Heart right ventricle (tissue), 16 donors: ENCODE measurements around the gene HOXB6. TPM values are rescaled to one million over a fixed set of nuclear protein-coding genes. Genes with fewer than 3 reads are reported as not detected.
A peak's percentile ranks its signal among the peaks of the same experiment; 100 is the strongest.

Experiments used
- ATAC-seq, 8 donors: fragments of 200-7000 bp; cut with Tn5 transposase; one replicate each; pipeline ENCODE4 v1.9.1; 2020; ENCODE audit warnings: mild to moderate bottlenecking in 8 of 8, moderate library complexity in 8 of 8, moderate number of reproducible peaks in 1 of 8
- DNase-seq, 2 donors: peaks; one replicate each; pipeline ENCODE4 v3.0.0-alpha.2; 2020
- H3K27ac ChIP-seq, 10 donors: fragments of 200-600 bp; sonication (generic) in 2 of 10; one replicate each; pipeline versions ENCODE4 v1.5.0 to v1.8.0; 2020 to 2022; ENCODE audit warnings: mild to moderate bottlenecking in 3 of 10
- H3K27me3 ChIP-seq, 7 donors: fragments of 200-600 bp; one replicate each; pipeline ENCODE4 v1.8.0; 2021 to 2022; ENCODE audit warnings: mild to moderate bottlenecking in 2 of 7
- H3K36me3 ChIP-seq, 9 donors: fragments of 200-600 bp; sonication (generic) in 1 of 9; one replicate each; pipeline versions ENCODE4 v1.5.0 to v1.8.0; 2020 to 2022; ENCODE audit warnings: mild to moderate bottlenecking in 2 of 9
- H3K4me1 ChIP-seq, 9 donors: fragments of 200-600 bp; sonication (generic) in 1 of 9; one replicate each; pipeline versions ENCODE4 v1.5.0 to v1.8.0; 2020 to 2022; ENCODE audit warnings: mild to moderate bottlenecking in 4 of 9
- H3K4me3 ChIP-seq, 10 donors: fragments of 200-600 bp; sonication (generic) in 2 of 10; one replicate each; pipeline versions ENCODE4 v1.5.0 to v1.8.0; 2020 to 2022; ENCODE audit warnings: mild to moderate bottlenecking in 7 of 10, moderate library complexity in 2 of 10
- H3K9me3 ChIP-seq, 11 donors: fragments of 200-600 bp in 10 of 11; sonication (generic) in 2 of 11; one replicate each; pipeline versions ENCODE4 v1.5.0 to v1.8.0; 2013 to 2022; ENCODE audit warnings: mild to moderate bottlenecking in 2 of 11, control low read depth in 1 of 11, moderate library complexity in 1 of 11
- WGBS, 2 donors: extraction: QIAGEN DNeasy Blood & Tissue Kit; methylation state at CpG; one replicate each; pipeline ENCODE4 v1.1.7; 2013; ENCODE audit warnings: inconsistent platforms in 1 of 2; 5-methylcytosine and 5-hydroxymethylcytosine counted together
- intact Hi-C, 10 donors: fragments of 100-400 bp; cut with DNase I; formaldehyde crosslinking; loops; one replicate each; pipeline versions ENCODE4 v1.11.1 to v1.14.2; 2022
- polyA plus RNA-seq, 2 donors: library from polyadenylated mRNA; stranded (reverse); fragments of 200-250 nt; gene quantifications; one replicate each; pipeline ENCODE4 v1.2.3, GENCODE V29; 2013
- total RNA-seq, 10 donors: library from RNA; stranded (reverse); fragmentation: NEBNext Ultra II Directional in 3 of 10; extraction: Animal tissue kit (Norgen Biotek cat#: 25700) in 3 of 10; gene quantifications; one replicate each; pipeline versions ENCODE4 v1.2.1 to v1.2.4, GENCODE V29; 2021 to 2023
- TF ChIP-seq, protein P1 (sequence below), 9 donors: fragments of 200-600 bp; sonication (generic) in 2 of 9; IDR thresholded peaks; one replicate each; pipeline versions ENCODE4 v1.5.0 to v1.8.0; 2021 to 2022; ENCODE audit warnings: antibody characterized with exemption in 9 of 9, mild to moderate bottlenecking in 5 of 9, moderate library complexity in 1 of 9
- donor health status: Arrhythmogenic right ventricular cardiomyopathy.
- donor health status: ischemic (EF 13 %, LVEDD 7.1; RV severe dilation, severe dysfunction).
- donor health status: healthy with polysubstance abuse.
- donor health status: DM: no; HTN: yes; CAD: no.
- donor health status: DM: no; HTN: no; CAD: no.
- donor health status: ischemic (EF 25% LVEDD 6.9; RV normal size, moderate dysfunction).
- donor health status: ischemic (EF 25% LVEDD 5.7; RV mildly dilated, moderate dysfunction).
- donor health status: healthy.
- donor health status: DM: yes; HTN: yes; CAD: no.
- donor health status: Ischemic cardiomyopathy.
- donor health status: ischemic (EF 35%, LVEDD 5.7; RV mildly dilated, moderate dysfunction).
- donor health status: nonischemic (EF 11% LVEDD 7.7; RV severe dilation, severe dysfunction).
- donor health status: DM: yes; HTN: yes; CAD: no.
- donor health status: PGD.
- donor health status: ischemic (EF 29% LVEDD 5.4; RV normal size, mild dysfunction).
- donor health status: nonischemic (EF 23%, LVEDD 6.1; RV moderate dilation, normal function).

HOXB6 gene
- total and polyA plus RNA-seq, 12 donors, result 0.14 to 1.2 (median 0.41) TPM; not detected in 2

DNA sequence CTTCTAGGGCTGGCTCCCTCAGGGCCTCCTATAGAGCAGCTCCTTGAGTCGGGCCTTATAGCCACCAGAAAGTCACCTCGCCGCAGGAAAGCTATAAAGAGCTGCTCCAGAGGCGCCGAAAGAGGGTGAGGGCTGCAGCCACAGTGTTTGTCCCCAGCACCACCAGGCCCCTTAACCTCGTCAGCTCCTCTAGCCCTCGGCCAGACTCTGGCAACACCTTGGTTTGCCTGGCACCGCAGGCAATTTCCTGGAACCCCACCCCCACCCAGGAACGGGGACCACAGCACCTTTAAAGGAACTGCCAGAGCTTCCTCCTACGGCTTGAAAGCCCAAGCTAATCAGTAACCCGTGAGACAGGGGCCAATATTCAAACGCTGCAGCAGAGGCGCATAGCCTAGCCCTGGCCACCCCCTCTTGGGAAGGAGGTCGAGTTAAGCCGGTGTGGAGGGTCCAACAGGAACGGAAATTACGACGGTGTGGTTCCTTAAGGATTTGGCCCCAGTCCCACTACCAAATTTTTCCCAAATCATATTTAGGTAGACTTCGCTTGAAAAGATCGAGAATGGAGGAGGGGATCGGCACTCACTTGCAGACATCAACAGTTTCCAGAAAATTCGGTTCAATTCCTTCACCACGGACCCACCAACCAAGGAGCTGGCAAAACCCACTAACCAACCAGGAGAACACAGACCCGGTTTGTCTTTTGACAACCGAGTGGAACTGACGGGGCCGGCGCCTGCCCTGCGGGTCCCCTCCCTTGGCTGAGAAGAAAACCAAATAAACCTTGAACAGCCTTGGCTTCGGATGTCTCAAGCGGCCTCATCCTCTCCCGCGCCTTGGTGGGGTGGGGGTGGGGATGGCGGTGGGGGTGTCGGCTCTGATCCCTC is 3.0 kb downstream of the HOXB6 start:
- peaks cover 0 to 8% (median 0%) of the 10 kb centered on the region in 11 donors for H3K9me3 ChIP-seq
- H3K36me3 ChIP-seq, result no peaks in the 10 kb centered on the region
- TF ChIP-seq, protein P1, sequence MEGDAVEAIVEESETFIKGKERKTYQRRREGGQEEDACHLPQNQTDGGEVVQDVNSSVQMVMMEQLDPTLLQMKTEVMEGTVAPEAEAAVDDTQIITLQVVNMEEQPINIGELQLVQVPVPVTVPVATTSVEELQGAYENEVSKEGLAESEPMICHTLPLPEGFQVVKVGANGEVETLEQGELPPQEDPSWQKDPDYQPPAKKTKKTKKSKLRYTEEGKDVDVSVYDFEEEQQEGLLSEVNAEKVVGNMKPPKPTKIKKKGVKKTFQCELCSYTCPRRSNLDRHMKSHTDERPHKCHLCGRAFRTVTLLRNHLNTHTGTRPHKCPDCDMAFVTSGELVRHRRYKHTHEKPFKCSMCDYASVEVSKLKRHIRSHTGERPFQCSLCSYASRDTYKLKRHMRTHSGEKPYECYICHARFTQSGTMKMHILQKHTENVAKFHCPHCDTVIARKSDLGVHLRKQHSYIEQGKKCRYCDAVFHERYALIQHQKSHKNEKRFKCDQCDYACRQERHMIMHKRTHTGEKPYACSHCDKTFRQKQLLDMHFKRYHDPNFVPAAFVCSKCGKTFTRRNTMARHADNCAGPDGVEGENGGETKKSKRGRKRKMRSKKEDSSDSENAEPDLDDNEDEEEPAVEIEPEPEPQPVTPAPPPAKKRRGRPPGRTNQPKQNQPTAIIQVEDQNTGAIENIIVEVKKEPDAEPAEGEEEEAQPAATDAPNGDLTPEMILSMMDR (IDR thresholded peaks at IDR 0.05), result no peak
- 4 to 11% methylated on average over 35 of the region's 35 CpGs for WGBS, 2 donors
- no peak for DNase-seq
- peak overlapping the region in 1 of 10 donors; percentile 3 for H3K4me3 ChIP-seq
- H3K4me1 ChIP-seq, result peaks cover 0 to 28% (median 15%) of the 10 kb centered on the region in 9 donors
- intact Hi-C loops, result no loop called here
- H3K27me3 ChIP-seq, result peaks cover 68 to 100% (median 99%) of the 10 kb centered on the region in 7 donors
- ATAC-seq, result no peak
- H3K27ac ChIP-seq, result no peak overlapping the region

DNA sequence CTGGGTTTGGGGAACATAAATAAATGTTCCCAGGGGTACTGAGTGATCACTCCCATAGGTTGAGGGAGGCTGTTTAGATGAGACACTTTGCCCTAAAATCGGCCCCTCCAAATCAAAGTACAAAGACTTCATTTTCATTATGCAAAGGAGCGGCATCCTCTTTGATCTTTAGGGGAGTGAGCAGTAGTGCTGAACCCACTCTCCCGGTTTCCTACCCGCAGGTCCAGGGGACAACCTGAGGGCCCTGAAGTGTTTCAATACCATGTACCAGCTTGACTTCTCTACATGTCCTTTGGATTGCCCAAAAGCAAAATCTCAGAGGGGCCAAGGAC is 3.6 kb downstream of the HOXB6 start:
- H3K27me3 ChIP-seq, result peaks cover 67 to 100% (median 99%) of the 10 kb centered on the region in 7 donors
- H3K4me1 ChIP-seq, result peaks cover 3 to 34% (median 16%) of the 10 kb centered on the region in 9 donors

DNA sequence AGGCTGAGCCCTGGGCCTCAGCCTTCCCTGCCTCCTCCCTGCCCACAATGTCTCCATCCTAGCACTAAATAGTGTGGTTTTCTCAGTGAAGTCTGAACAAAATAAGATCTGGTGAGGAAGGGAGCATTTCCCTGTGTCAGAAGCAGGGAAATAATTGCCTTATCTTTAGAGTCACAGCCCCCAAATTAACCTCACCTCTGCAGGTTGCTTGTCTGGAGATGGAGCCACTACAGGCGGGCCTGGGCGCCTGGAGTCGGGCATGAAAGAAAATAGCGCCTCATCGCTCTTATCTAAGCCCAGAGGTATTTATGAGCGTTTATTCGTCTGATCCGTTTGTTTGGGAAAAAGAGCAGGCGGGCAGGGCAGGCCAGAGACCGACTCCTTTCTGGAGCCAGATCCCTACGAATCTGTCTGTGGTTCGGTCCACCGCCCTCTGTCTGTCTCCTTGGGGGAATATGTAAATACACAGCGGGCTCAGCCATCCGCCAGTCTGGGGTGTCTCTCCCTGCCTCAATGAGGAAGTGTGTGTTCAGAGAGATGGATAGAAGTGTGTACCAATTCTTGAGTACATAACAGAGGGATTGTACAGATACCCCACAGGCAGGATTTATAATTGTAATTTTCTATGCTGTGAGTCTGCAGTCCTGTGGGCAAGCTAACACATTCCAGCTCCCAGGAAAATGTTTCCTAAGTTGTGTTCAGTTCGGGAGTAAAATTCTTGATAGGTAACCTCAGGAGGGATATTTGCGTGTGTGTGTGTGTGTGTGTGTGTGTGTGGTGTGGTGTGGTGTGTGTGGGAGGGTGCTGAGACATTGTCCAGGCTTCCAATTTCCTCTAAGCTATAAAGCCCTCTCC is 4.3 kb downstream of the HOXB6 start:
- WGBS, 2 donors, result 13 to 27% methylated on average over 17 of the region's 17 CpGs
- H3K9me3 ChIP-seq, result peaks cover 0 to 8% (median 0%) of the 10 kb centered on the region in 11 donors
- peaks cover 3 to 38% (median 19%) of the 10 kb centered on the region in 9 donors for H3K4me1 ChIP-seq
- no peak overlapping the region for H3K4me3 ChIP-seq
- TF ChIP-seq, protein P1 (IDR thresholded peaks at IDR 0.05), result no peak
- no peaks in the 10 kb centered on the region for H3K36me3 ChIP-seq
- H3K27me3 ChIP-seq, result peaks cover 67 to 100% (median 98%) of the 10 kb centered on the region in 7 donors
- no peak for DNase-seq
- no peak overlapping the region for H3K27ac ChIP-seq
- no peak for ATAC-seq
- intact Hi-C loops, result no loop called here

More for the DNA sequence above, 3.6 kb downstream of the HOXB6 start:
- DNase-seq, result no peak
- ATAC-seq, result no peak
- no peak overlapping the region for H3K27ac ChIP-seq
- H3K9me3 ChIP-seq, result peaks cover 0 to 8% (median 0%) of the 10 kb centered on the region in 11 donors
- intact Hi-C loops, result no loop called here
- TF ChIP-seq, protein P1 (IDR thresholded peaks at IDR 0.05), result no peak
- WGBS, 2 donors, result 19 to 23% methylated on average over 4 of the region's 4 CpGs
- no peak overlapping the region for H3K4me3 ChIP-seq
- H3K36me3 ChIP-seq, result no peaks in the 10 kb centered on the region

DNA sequence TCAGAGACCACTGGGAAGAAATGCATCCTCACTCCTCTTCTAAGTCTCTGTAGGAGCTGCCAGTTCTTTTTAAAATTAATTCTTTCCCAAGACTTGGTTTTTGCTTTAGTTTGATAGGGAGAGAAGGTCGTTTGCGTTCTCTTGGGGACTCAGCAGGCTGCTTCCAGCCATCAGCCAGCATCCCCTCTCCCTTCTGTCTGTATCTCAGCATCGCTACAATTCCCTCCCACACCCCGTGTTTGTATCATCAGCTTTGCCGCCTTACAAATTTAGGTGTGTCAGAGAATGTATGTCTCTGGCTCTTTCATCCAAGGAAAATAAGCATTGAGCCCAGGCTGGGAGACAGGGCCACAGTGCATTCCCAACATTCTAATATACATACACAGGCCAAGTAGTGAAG is 5.4 kb downstream of the HOXB6 start:
- H3K4me3 ChIP-seq, result no peak overlapping the region
- peaks cover 3 to 38% (median 19%) of the 10 kb centered on the region in 9 donors for H3K4me1 ChIP-seq
- TF ChIP-seq, protein P1 (IDR thresholded peaks at IDR 0.05), result no peak
- WGBS, 2 donors, result 32 to 42% methylated on average over 5 of the region's 5 CpGs
- H3K27ac ChIP-seq, result no peak overlapping the region
- peaks cover 68 to 100% (median 98%) of the 10 kb centered on the region in 7 donors for H3K27me3 ChIP-seq
- H3K9me3 ChIP-seq, result peaks cover 0 to 8% (median 0%) of the 10 kb centered on the region in 11 donors
- DNase-seq (no peak), ATAC-seq (no peak)
- no peaks in the 10 kb centered on the region for H3K36me3 ChIP-seq
- intact Hi-C loops, result loop anchor here in 3 of 10 donors (10.0 kb wide), 2 partner anchors 255 to 265 kb away; no protein-coding TSS in a partner anchor
